GM23248 (cell line): Measurements from ENCODE around the gene SCN2A.

ENCODE experiments used
- EZH2 ChIP-seq: fragments of 200-600 bp; sonication (generic); IDR thresholded peaks from 2 replicates; pipeline ENCODE4 v1.6.1; 2018; ENCODE audit warnings: antibody characterized with exemption, mild to moderate bottlenecking; ENCODE audit not compliant: insufficient read depth, poor library complexity, severe bottlenecking
- EZH2phosphoT487 ChIP-seq: fragments of 200-600 bp; sonication (generic); IDR thresholded peaks from 2 replicates; pipeline ENCODE4 v1.6.1; 2018; ENCODE audit warnings: antibody characterized with exemption, moderate library complexity, mild to moderate bottlenecking, low read depth; ENCODE audit not compliant: insufficient read depth

- no peak for TF ChIP-seq EZH2
- TF ChIP-seq EZH2phosphoT487 = no peak
Measured at GRCh38 chr2:165425556-165425955, 186.3 kb downstream of the SCN2A start.
